ENCODE results near the gene NPB. TPM values are rescaled to one million over a fixed set of nuclear protein-coding genes. Genes with fewer than 3 reads are reported as not detected.

The NPB gene
- total RNA-seq, 2 donors from 2014 or later, result 0.29 to 0.46 TPM

GRCh38 chr17:81868674-81869220 is 33.3 kb upstream of the NPB start:
- DNase-seq (ENCODE audit: low spot score), result peak; percentile 88
- intact Hi-C loops (cut with DNase I), result no loop called here

GRCh38 chr17:81869221-81870130 is 32.6 kb upstream of the NPB start:
- intact Hi-C loops (cut with DNase I), result no loop called here
- peak; percentile 85 for DNase-seq (ENCODE audit: low spot score)

GRCh38 chr17:81870131-81870980 is 31.7 kb upstream of the NPB start:
- peak; percentile 83 for DNase-seq (ENCODE audit: low spot score)
- intact Hi-C loops (cut with DNase I), result no loop called here

- DNase-seq (ENCODE audit: low spot score), result no peak
- intact Hi-C loops (cut with DNase I), result no loop called here
Observed at GRCh38 chr17:81870981-81871386, 31.1 kb upstream of the NPB start, which contains the start of gene ARHGDIA. Gene ARHGDIA (minus strand): TSS chr17:81871337. CDS start chr17:81869930, 1,407 bp downstream.

- intact Hi-C loops (cut with DNase I), result no loop called here
- peak; percentile 99 for DNase-seq (ENCODE audit: low spot score)
Observed at GRCh38 chr17:81871387-81872230, 30.4 kb upstream of the NPB start.

GRCh38 chr17:81877569-81877968 is 24.5 kb upstream of the NPB start:
- intact Hi-C loops (cut with DNase I), result no loop called here
- DNase-seq (ENCODE audit: low spot score), result no peak

- DNase-seq (ENCODE audit: low spot score), result no peak
- intact Hi-C loops (cut with DNase I), result no loop called here
Observed at GRCh38 chr17:81878294-81878693, 23.7 kb upstream of the NPB start.

- intact Hi-C loops (cut with DNase I), result no loop called here
- no peak for DNase-seq (ENCODE audit: low spot score)
Observed at GRCh38 chr17:81879121-81879520, 22.9 kb upstream of the NPB start.

GRCh38 chr17:81884520-81884919 is 17.5 kb upstream of the NPB start:
- intact Hi-C loops (cut with DNase I), result no loop called here

GRCh38 chr17:81884968-81885367 is 17.1 kb upstream of the NPB start:
- DNase-seq (ENCODE audit: low spot score), result no peak
- intact Hi-C loops (cut with DNase I), result no loop called here

More at GRCh38 chr17:81884520-81884919, 17.5 kb upstream of the NPB start:
- DNase-seq (ENCODE audit: low spot score), result no peak

GRCh38 chr17:81885454-81885853 is 16.6 kb upstream of the NPB start:
- intact Hi-C loops (cut with DNase I), result no loop called here
- no peak for DNase-seq (ENCODE audit: low spot score)

- intact Hi-C loops (cut with DNase I), result no loop called here
Observed at GRCh38 chr17:81885869-81886548, 16.0 kb upstream of the NPB start.

GRCh38 chr17:81888105-81888987 is 13.7 kb upstream of the NPB start:
- intact Hi-C loops (cut with DNase I), result no loop called here
- no peak for DNase-seq (ENCODE audit: low spot score)

More at GRCh38 chr17:81885869-81886548, 16.0 kb upstream of the NPB start:
- DNase-seq (ENCODE audit: low spot score), result no peak

GRCh38 chr17:81888988-81889595 is 12.9 kb upstream of the NPB start:
- no peak for DNase-seq (ENCODE audit: low spot score)
- intact Hi-C loops (cut with DNase I), result no loop called here

- no peak for DNase-seq (ENCODE audit: low spot score)
- intact Hi-C loops (cut with DNase I), result no loop called here
Observed at GRCh38 chr17:81889602-81890001, 12.4 kb upstream of the NPB start.

GRCh38 chr17:81890447-81891302 is 11.4 kb upstream of the NPB start:
- no peak for DNase-seq (ENCODE audit: low spot score)
- intact Hi-C loops (cut with DNase I), result no loop called here

Measured in posterior vena cava (tissue), 2 donors.